ENCODE data around the gene PYGL.

- TF ChIP-seq, protein P1, sequence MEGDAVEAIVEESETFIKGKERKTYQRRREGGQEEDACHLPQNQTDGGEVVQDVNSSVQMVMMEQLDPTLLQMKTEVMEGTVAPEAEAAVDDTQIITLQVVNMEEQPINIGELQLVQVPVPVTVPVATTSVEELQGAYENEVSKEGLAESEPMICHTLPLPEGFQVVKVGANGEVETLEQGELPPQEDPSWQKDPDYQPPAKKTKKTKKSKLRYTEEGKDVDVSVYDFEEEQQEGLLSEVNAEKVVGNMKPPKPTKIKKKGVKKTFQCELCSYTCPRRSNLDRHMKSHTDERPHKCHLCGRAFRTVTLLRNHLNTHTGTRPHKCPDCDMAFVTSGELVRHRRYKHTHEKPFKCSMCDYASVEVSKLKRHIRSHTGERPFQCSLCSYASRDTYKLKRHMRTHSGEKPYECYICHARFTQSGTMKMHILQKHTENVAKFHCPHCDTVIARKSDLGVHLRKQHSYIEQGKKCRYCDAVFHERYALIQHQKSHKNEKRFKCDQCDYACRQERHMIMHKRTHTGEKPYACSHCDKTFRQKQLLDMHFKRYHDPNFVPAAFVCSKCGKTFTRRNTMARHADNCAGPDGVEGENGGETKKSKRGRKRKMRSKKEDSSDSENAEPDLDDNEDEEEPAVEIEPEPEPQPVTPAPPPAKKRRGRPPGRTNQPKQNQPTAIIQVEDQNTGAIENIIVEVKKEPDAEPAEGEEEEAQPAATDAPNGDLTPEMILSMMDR (optimal IDR thresholded peaks at IDR 0.05 in 1 of 3, IDR thresholded peaks at IDR 0.05 in 1 of 3, conservative IDR thresholded peaks at IDR 0.05 in 1 of 3; ENCODE audit: extremely low read depth in 1 of 3, insufficient read depth in 2 of 3, low read length in 3 of 3) = no peak
- TF ChIP-seq EZH2 (IDR thresholded peaks at IDR 0.05; ENCODE audit: low read length) = no peak
These were observed 26.8 kb downstream of the PYGL start for GRCh38 chr14:50917449-50917848.
